Fibroblast of skin of right quadriceps (primary cell): ENCODE results near the gene KRT78.
A peak's percentile ranks its signal among the peaks of the same experiment; 100 is the strongest.

Source experiments
- DNase-seq: peaks from one replicate; pipeline ENCODE4 v3.0.0-alpha.2; 2013

KRT78 gene

GRCh38 chr12:52837781-52838608, 10.8 kb downstream of the KRT78 start:
- DNase-seq, result no peak

GRCh38 chr12:52837413-52837741, 11.4 kb downstream of the KRT78 start:
- DNase-seq, result peak; percentile 68

- no peak for DNase-seq
Observed at GRCh38 chr12:52836491-52837412, 12.0 kb downstream of the KRT78 start.

- DNase-seq, result peak; percentile 41
Observed at GRCh38 chr12:52836042-52836466, 12.7 kb downstream of the KRT78 start.

GRCh38 chr12:52835271-52836041, 13.3 kb downstream of the KRT78 start:
- DNase-seq, result no peak

- no peak for DNase-seq
Observed at GRCh38 chr12:52834727-52835001, 14.1 kb downstream of the KRT78 start.

- no peak for DNase-seq
Observed at GRCh38 chr12:52833922-52834726, 14.7 kb downstream of the KRT78 start, which contains the start of gene KRT79. Gene KRT79, minus strand, starts transcription at chr12:52834311. Its CDS starts 51 bp downstream, at chr12:52834260.

GRCh38 chr12:52832985-52833905, 15.5 kb downstream of the KRT78 start:
- no peak for DNase-seq

GRCh38 chr12:52832451-52832850, 16.3 kb downstream of the KRT78 start:
- DNase-seq, result no peak

- no peak for DNase-seq
Observed at GRCh38 chr12:52831251-52831650, 17.5 kb downstream of the KRT78 start.

GRCh38 chr12:52829986-52830770, 18.6 kb downstream of the KRT78 start:
- DNase-seq, result no peak

- peak; percentile 11 for DNase-seq
Observed at GRCh38 chr12:52828591-52829021, 20.2 kb downstream of the KRT78 start.

- no peak for DNase-seq
Observed at GRCh38 chr12:52828156-52828555, 20.6 kb downstream of the KRT78 start.

GRCh38 chr12:52827499-52828090, 21.2 kb downstream of the KRT78 start:
- no peak for DNase-seq

- no peak for DNase-seq
Observed at GRCh38 chr12:52826611-52827498, 21.9 kb downstream of the KRT78 start.

GRCh38 chr12:52825961-52826360, 22.8 kb downstream of the KRT78 start:
- DNase-seq, result no peak

- no peak for DNase-seq
Observed at GRCh38 chr12:52824741-52825410, 23.9 kb downstream of the KRT78 start.

GRCh38 chr12:52823761-52824450, 24.9 kb downstream of the KRT78 start:
- DNase-seq, result no peak
